GM12874 (cell line): ENCODE results near the gene LIPI.

ENCODE experiments used
- TF ChIP-seq, protein P1 (sequence below): IDR thresholded peaks from 2 replicates; pipeline ENCODE4 v1.5.1; 2011; ENCODE audit warnings: low read depth, mild to moderate bottlenecking, control low read depth, low read length, moderate library complexity; ENCODE audit not compliant: insufficient read depth

The LIPI gene

DNA sequence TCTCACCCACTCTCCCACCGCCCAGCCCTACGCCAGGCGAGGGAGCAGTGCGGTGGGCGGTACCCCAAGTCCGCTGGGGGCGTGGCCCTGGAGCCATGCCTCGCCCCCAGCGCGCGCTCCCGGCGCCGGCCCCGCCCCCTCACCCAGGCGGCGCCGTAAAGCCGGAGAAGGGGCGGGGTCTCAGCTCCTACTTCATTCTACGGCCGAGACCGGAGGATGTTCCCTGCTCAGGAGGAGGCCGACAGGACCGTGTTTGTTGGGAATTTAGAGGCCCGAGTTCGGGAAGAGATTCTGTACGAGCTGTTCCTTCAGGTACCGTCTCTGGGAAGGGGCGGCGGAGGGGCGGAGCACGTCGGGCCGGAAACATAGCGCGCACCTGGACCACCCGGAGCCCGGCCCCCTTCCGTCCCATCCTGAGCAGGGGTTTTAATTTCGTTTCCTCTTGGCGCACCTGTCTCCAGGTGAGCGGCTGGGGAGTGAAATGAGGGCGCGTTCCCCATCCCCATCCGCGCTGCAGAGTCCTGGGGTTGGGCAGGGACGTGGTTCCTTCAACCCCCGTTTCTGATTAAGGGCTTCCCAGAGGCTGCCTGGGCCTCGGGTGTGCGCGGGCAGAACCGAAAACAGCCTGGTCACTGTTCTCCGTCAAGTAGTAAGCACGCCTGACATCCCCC, 5.4 kb upstream of the LIPI start, which contains the start of gene RBM11:
Gene RBM11 (plus strand): TSS at position 187 of the 671 bp plus-strand sequence. CDS start 30 bp downstream, at position 217.
- TF ChIP-seq, protein P1, sequence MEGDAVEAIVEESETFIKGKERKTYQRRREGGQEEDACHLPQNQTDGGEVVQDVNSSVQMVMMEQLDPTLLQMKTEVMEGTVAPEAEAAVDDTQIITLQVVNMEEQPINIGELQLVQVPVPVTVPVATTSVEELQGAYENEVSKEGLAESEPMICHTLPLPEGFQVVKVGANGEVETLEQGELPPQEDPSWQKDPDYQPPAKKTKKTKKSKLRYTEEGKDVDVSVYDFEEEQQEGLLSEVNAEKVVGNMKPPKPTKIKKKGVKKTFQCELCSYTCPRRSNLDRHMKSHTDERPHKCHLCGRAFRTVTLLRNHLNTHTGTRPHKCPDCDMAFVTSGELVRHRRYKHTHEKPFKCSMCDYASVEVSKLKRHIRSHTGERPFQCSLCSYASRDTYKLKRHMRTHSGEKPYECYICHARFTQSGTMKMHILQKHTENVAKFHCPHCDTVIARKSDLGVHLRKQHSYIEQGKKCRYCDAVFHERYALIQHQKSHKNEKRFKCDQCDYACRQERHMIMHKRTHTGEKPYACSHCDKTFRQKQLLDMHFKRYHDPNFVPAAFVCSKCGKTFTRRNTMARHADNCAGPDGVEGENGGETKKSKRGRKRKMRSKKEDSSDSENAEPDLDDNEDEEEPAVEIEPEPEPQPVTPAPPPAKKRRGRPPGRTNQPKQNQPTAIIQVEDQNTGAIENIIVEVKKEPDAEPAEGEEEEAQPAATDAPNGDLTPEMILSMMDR: no peak

DNA sequence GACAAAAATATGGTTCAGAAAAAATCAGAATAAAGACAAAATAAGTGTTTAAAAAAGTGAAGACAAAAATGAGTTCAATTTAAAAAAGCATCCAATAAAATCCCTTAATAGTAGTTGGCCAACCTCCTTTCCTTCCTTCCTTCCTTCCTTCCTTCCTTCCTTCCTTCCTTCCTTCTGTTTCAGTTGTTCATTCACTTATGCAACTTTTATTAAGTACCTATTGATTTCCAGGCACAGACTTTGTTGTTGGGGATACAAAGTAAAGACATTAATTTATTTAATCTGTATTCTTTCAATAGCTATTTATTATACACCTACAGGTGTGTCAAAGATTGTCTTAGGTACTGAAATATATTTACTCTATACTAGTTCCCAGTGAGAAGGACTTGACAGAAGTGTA, 2.4 kb upstream of the LIPI start:
- TF ChIP-seq, protein P1: no peak

DNA sequence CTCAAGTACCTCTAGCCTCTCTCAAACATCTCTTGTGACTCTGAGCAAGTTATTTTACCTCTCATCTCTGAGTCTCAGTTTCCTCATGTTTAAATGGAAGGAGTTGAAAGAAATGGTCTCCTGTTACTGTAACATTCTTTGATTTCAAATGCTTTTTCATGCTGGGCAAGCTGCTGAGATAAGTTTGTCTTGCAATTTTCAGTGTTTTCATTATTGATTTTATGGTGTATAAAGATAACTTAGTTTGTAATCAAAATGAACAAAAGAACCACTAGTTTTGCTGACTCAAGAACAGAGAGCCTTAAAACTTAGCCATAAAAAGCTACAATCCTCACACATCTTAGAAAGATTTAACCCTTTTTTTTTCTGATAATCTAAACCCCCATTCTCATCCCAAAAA, 4.5 kb downstream of the LIPI start:
- TF ChIP-seq, protein P1: no peak

DNA sequence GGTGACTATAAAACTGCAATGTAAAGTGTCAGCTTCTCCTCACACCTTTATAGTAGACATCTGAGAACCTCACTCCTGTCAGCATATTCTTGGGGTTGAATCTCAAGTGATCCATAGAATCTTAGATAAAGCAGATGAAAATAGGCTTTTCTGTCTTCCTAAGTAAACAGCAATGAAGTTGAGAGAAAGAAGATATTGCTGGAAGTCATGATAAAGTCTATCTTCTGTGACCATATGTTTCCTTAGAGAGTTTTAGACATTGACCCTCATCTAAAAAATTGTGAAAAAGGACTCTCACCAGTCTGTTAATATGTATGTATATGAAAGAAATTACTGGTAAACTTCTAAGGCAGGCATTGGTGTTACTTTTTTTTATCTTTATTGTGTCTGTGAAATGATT, 66.8 kb downstream of the LIPI start:
- TF ChIP-seq, protein P1: no peak

DNA sequence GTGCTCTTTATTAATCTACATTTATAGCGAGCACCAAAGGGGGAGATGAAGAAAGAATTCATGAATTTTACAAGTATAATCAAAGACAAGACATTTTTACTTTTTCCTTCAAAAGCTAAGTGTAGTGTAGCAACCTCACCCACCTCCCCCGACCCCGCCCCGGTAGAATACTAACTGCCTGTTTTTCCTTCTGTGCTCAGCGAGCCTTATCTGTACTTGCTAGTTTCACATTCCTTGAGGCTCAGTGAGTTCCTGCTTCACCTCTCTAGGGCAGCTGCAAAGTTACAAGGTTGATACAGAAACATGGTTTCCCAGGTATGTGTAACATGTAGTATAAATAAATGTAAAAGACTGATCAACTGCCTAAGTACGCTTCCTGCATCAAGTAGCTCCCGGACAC, 86.5 kb downstream of the LIPI start:
- TF ChIP-seq, protein P1: no peak

DNA sequence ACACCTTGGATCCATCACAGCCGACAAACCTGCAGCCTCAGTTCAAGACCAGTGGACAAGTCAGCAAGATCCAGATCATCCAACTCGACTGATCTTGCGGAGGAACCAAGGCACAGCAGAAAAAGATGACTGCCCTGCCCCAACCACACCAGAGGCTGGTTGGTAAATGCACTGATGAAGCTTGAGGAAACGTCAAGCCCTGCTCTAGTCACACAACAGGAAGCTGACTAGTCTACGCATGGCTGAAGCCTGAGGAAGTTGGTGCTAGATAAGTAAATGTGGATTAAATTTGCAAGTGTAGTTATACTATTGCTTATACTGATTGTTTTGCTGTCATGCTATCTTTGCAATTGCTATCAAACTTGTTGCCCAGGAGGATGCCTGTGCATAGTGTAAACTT, 89.0 kb downstream of the LIPI start:
- TF ChIP-seq, protein P1: no peak

DNA sequence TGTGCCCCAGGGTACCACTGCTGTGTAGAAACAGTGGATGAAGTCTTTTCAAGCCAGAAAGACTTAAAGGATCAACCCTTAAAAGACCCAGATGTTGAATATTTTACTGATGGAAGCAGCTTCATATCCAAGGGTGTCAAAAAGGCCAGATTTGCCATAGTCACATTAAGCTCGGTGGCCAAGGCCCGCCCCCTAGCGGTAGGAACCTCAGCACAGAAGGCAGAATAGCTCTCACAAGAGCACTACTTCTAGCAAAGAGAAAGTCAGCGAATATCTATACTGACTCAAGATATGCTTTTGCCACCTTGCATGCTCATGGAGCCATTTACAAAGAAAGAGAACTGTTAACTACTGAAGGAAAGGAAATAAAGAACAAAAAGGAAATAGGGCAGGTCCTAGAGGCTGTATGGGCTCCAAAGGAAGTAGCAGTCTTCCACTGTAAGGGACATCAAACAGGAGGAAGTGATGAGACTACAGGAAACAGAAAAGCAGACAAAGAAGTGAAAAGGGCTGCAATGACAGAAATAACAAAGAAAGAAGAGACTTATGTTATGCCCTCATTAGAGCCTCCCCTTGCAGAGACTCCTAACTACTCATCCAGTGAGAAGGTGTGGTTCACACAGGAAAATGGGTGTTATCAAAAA, 90.5 kb downstream of the LIPI start:
- TF ChIP-seq, protein P1: peak; percentile 87
